AG08396 (cell line): ENCODE measurements around the gene SLC35A3.
"Not testable (repeated sequence)": the region's sequence is repeated elsewhere in the genome, so short reads cannot be mapped to it uniquely, and the experiment has no call there.

ENCODE experiments used
- DNase-seq: peaks from one replicate; pipeline ENCODE4 v3.0.0; 2012; ENCODE audit warnings: low spot score, mixed read lengths

Gene SLC35A3

DNA sequence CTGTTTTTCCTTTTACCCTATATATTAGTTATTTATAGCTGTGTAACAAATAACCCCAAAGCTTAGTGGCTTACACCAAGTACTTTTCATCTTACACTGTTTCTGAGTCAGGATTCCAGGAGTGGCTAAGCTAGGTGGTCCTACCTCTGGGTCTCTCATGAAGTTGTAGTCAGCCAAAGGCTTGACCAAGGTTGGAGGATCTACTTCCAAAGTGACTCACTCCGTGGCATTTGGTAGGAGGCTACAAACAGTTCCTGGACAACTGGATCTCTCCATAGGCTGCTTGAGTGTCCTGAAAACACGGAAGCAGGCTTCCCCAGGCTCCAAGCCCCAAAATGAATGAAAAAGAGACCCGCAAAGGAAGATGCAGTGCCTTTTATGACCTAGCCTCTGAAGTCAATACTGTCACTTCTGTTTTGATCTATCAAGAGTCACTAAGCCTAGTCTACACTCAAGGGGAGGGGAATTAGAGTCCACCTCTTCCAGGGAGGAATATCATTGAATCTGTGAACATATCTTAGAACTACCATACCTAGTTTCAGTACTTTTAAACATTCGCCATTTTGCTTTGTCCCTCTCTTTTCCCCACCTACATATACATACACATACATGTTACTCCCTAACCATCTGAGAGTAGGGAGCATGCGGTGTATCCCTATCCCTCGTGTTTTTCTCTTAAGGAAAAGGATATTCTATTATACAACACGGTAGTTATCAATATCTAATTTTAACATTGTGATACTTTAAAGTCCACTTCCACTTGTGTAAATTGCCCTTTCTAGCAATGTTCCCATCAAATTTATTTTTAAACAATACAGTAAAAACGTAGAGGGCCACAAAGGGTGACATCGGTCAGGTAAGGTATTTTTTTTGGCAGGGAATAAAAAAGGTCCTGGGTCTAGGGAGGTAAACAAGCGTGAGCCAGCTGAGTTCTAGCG lies 67.2 kb downstream of the SLC35A3 start:
- peak; percentile 14 for DNase-seq

GRCh38 chr1:100037656-100037926 lies 67.8 kb downstream of the SLC35A3 start:
- DNase-seq = no peak

DNA sequence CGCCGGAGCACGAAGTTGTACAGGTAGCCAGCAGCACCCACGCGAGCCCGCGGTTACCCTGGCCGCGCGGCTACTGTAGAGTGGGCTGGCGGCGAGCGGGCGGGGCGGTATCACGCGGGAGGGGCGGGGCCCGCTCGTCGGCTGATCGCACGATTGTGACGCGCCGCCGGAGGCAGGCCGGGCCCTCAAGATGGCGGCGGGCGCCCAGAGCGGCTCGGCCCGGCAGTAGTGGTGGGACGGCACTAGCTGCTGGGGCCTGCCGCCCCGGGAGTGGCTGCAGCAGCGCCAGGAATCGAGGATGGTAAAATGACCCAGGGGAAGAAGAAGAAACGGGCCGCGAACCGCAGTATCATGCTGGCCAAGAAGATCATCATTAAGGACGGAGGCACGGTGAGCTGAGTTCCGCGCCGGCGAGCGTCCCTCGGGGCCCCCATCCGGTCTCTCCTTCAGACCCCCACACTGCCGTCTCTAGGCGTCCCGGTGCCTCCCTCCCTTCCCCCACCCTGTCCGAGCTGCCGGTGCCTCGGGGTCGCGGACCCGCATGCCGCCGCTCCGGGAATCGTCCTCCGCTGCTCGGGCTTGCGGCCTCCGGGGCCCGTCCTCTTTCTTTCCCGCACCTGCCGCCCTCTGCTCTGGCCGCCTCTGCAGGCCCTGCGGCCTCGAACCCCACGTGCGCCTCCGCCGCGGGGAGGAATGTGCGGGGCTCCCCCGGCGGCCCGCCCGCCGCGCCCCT lies 68.3 kb downstream of the SLC35A3 start:
- DNase-seq = peak; percentile 96

DNA sequence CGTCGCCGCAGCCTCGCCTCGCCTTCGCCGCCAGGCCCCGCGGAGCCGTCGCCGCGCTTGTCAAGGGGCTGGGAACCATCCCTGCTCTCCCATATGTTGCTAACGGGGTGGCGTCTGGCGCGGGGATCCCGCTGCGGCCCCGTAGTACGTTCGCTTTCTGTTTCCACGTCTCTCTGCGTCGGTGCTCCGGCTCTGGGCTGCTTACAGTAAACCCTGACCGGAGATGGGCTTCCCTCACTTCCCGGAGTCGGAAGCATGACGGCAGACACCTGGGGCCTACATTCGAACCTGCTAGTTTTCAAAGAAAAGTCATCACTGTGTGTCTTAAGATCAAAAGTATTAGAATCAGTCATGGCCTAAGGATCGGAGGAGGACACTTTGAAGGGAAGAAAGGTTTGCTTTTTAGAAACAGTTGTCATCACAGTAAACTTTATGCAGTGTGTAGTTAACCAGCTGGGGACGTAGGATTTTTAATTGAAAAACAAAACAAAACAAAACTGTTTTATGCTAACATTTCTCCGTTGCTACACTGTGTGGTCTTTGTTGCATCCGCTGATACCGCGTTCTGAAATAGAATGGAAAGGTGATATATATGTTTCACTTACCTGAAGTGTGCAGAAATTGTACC lies 69.0 kb downstream of the SLC35A3 start:
- DNase-seq = no peak

DNA sequence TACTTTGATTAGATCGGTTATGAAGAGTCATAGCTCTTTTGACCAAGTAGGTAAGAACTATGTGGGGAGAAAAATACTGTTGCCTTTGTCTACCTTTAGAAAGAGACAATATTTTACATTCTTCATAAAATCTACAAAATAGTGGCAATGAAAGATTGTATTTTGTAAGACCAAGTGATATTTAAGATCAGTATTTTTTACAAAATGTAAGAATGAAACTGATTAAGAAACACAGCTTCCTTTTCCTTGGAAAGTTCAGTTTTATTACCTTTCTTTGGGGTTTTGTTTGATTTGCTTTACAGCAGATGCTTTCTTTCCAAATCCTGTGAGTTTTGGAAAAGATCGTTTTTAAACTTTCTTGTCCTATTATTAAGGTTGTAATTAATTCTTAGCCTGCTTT lies 69.8 kb downstream of the SLC35A3 start:
- DNase-seq = no peak

GRCh38 chr1:100045206-100045605 lies 75.4 kb downstream of the SLC35A3 start:
- no peak for DNase-seq

DNA sequence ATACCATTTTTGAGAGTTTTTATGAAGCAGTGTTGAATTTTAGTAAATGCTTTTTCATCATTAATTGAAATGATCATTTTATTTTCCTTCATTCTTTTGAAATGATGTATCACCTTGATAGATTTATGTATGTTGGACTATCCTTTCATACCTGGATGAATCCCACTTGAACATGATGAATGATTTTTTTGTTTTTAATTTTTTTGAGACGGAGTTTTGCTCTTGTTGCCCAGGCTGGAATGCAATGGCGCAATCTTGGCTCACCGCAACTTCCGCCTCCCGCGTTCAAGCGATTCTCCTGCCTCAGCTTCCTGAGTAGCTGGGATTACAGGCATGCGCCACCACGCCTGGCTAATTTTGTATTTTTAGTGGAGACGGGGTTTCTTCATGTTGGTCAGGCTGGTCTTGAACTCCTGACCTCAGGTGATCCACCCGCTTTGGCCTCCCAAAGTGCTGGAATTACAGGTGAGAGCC lies 77.5 kb downstream of the SLC35A3 start:
- DNase-seq = not testable (repeated sequence)

DNA sequence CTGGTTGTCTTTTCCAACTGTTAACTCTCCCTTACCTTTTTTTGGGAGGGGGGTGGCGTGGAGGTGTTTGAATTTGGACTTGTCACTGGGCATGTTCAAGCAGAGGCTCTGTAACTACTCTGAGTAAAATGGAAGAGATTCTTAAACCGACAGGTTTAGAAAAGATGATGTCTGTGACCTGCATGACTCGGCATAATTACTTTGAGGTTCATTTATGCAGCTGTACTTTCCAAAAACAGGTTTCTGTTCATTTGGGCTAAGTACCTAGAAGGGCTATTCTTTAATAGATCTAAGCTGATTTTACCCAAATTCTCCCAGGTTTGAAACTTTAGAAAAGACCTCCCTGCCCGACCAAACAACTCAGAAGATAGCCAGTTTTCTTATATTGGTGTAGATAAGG lies 80.3 kb downstream of the SLC35A3 start:
- no peak for DNase-seq

- no peak for DNase-seq
These were observed 81.6 kb downstream of the SLC35A3 start for GRCh38 chr1:100051401-100051800.

DNA sequence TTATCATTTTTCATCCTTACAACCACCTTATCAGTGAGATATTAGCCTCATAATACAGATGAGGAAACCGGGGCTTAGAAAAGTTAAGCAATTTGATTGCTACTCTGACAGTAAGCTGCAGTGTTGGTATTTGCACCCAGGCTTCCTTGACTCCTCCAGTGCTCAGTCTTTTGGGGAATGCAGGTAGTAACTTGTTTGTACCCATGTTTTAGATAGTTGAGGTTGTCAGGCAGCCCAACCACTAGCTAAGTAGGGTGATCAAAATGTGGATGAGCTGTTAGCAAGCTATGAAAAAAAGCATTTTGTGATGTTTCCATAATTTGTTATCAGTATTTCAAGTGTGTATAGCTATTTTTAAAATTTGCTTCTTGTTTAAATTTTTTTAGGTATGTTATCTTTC lies 82.1 kb downstream of the SLC35A3 start:
- DNase-seq = no peak

DNA sequence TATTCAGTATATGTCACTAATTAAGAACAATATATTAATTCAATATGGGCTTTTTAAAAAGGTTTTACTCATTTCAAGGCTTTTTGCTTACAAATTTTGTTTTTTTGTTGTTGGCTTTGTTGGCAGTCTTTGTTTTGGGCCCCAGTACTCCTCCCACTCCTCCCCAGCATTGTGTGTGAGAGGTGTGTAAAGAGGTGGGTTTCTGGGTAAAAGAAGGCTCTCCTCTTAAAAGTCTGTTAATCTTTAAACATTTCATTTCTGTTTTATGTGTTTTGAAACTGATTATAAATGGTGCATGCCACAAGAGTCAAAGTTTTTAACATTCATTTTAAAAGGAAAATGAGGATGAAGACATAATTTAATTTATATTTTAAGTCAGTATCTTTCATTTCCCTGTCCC lies 83.3 kb downstream of the SLC35A3 start:
- DNase-seq = no peak

DNA sequence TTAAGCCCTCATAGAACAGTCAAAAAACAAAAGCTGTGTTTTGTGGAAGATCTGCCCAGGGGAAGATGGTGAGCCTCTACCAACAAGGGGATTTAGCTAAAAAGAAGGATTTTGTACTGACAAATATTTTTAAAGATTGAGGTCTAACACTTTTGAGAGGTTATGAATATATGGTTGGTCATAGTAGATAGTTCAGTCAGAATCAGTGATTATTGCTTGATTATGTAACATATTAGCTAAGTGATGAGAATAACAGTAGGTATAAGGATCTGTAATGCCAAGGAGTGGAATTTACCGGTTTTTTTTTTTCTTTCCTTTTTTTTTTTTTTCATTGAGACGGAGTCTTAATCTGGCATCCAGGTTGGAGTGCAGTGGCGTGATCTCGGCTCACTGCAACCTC lies 83.9 kb downstream of the SLC35A3 start:
- no peak for DNase-seq

GRCh38 chr1:100061681-100062080 lies 91.9 kb downstream of the SLC35A3 start:
- no peak for DNase-seq

GRCh38 chr1:100065183-100065968 lies 95.6 kb downstream of the SLC35A3 start:
- no peak for DNase-seq

DNA sequence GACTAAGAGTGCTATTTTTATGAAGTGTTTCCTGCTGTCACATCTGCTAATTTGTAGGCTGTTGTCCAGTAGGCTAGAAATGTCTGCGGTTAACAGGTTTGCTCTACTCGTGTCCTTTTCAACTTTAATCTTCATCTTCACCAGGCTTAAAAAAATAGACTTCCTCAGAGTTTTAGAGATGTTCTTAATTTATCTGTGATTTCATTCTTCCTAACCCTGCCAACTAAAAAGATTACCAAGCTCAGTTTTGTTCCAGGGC lies 96.1 kb downstream of the SLC35A3 start:
- DNase-seq = no peak

GRCh38 chr1:100070201-100070939 lies 100.6 kb downstream of the SLC35A3 start:
- DNase-seq = no peak

DNA sequence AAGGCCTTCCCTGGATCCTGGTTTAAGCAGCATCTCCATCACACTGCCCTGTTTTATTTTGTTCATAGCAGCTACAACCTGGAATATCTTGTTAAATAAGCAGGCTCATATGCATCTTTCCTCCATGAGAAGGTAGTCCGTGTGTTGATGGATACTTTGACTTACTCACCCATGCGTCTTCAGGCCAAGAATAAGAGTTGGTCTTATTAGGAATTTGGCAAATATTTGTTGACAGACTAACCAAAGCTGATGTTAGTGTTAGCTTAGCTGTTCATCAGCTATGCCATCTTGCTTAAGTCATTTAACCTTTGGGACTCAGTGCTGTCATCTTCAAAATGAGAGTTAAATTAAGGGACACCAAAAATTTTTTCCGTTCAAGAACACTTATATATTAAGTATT lies 103.7 kb downstream of the SLC35A3 start:
- no peak for DNase-seq

- no peak for DNase-seq
These were observed 105.0 kb downstream of the SLC35A3 start for GRCh38 chr1:100074604-100075395.

GRCh38 chr1:100075773-100076172 lies 106.0 kb downstream of the SLC35A3 start:
- DNase-seq = no peak

- no peak for DNase-seq
These were observed 106.5 kb downstream of the SLC35A3 start for GRCh38 chr1:100076319-100076718.

GRCh38 chr1:100076744-100077143 lies 106.9 kb downstream of the SLC35A3 start:
- no peak for DNase-seq
